SKM-1 (cell line): ENCODE measurements around the gene CDYL2.
A peak's percentile ranks its signal among the peaks of the same experiment; 100 is the strongest.
"Not testable (repeated sequence)": the region's sequence is repeated elsewhere in the genome, so short reads cannot be mapped to it uniquely, and the experiment has no call there.

Experiments used
- DNase-seq: peaks from one replicate; lab custom pipeline; 2025; ENCODE audit not compliant: unreplicated experiment; lab: John Stamatoyannopoulos, UW

CDYL2 gene

GRCh38 chr16:80672379-80672778 is 132.0 kb downstream of the CDYL2 start:
- no peak for DNase-seq

GRCh38 chr16:80671281-80671849 is 133.0 kb downstream of the CDYL2 start:
- peak; percentile 14 for DNase-seq

DNA sequence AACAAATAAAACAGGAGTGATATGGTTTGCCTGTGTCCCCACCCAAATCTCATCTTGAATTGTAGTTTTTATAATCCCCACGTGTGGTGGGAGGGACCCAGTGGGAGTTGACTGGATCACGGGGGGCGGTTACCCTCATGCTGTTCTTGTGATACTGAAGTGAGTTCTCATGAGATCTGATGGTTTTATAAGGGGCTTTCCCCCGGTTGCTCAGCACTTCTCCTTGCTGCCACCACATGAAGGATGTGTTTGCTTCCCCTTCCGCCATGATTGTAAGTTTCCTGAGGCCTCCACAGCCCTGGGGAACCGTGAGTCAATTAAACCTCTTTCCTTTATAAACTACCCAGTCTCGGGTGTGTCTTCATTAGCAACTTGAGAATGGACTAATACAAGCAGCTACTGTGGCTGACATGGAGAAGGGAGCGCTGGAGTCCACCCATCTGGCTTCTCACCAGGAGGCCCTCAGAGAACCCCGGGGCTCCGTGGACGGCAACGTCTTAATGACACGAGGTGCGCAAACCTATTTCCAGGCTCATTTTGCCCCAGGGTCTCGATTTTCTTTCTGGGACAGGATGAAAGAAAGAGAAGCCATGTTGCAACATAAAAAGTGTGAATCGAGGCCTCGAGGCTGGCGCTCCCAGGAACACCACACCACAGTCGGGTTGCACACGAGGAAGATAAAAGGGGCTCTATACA is 134.1 kb downstream of the CDYL2 start:
- no peak for DNase-seq

GRCh38 chr16:80669673-80670072 is 134.7 kb downstream of the CDYL2 start:
- no peak for DNase-seq

- DNase-seq: no peak
Measured at GRCh38 chr16:80667925-80668324, 136.5 kb downstream of the CDYL2 start.

- no peak for DNase-seq
Measured at GRCh38 chr16:80667251-80667560, 137.2 kb downstream of the CDYL2 start.

DNA sequence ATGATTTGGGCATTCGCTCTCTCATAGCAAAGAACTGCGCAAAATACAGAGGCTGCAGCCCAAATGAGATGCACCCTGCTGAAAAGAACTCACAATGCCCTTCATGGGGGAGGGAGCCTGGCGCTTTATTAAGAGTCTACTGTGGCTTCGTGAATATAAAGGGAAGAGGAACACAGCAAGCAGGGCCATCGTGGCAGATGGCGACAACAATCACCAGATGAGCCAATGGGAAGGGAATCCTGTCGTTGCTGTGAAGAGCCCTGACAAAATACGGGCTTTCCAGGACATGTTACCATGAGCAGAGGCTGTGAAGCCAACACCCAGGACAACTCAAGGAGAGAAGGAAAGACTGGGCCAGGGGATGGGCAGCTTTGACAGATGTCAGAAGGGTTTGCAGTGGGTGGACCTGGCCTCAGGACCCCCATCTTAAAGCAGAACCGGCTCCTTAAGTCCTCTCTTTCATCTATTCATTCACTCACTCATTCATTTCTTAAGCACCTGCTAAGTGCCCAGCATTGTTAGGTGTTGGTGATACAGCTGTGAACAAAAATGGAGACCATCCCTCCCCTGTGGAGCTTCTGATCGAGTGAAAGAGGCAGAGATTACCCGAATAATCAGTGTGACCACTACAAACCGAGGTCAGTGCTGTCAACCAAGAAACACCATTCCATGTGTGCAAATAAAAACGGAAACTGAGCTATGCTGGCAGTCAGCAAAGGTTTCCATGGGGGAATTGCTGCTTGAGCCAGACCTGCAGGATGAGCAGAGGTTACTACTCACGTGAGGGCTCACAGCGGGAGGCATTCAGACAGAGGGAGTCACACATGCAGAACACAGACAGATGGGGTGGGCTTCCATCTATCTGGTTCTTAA is 137.8 kb downstream of the CDYL2 start:
- DNase-seq: no peak

GRCh38 chr16:80665356-80665755 is 139.0 kb downstream of the CDYL2 start:
- no peak for DNase-seq

DNA sequence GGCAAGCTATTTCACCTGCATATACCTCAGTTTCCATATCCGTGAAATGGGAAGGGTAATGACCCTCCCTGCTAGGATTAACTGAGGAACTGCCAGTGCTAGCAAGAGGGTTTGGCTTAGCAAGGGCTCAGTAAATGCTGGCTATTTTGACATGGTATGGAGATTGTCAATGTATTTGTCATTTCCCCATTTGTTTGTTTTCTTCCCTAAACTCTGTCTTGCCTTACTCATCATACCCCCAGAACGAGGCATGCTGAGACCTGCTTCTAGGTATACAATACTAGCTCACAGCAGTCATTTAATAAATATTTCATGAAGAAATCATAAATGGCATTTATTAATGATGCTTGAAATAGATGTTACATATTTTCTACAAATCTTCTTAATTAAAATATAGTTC is 139.6 kb downstream of the CDYL2 start:
- no peak for DNase-seq

- no peak for DNase-seq
Measured at GRCh38 chr16:80664226-80664625, 140.2 kb downstream of the CDYL2 start.

DNA sequence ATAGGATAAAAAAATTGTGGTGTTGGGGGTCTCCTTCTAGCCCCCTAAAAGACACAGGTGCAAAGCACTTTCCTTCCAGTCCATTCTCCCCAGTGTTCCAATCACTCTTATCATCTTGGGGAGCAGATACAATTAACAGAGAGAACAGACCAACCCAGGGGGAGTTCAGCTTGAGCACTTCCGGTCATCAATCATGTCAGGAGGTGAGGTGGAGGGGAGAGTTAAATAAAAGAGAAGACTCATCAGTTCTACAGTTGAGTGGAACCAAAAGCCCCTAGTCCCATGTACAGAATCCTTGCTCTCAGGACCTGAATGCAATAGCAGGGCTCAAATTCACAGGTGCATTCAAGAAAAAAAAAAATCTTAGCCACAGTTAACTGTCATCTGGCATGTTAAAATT is 141.3 kb downstream of the CDYL2 start:
- DNase-seq: no peak

DNA sequence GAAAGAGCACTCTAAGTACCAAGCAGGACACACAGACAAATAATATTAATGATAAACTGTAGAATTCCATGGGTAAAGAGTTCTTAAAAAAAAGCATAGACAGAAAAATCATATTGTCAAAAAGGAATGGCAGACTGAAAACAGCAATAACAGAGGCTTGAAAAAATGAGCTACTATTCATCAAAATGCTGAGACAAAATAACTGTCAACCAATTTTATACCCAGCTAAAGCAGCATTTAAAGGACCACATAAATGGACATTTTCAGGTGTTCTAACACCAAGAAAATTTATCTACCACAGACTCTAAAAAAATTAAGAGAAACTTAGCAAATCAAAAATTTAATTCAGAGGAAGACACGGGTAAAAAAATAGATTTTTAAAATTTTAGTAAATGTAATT is 144.5 kb downstream of the CDYL2 start:
- no peak for DNase-seq

DNA sequence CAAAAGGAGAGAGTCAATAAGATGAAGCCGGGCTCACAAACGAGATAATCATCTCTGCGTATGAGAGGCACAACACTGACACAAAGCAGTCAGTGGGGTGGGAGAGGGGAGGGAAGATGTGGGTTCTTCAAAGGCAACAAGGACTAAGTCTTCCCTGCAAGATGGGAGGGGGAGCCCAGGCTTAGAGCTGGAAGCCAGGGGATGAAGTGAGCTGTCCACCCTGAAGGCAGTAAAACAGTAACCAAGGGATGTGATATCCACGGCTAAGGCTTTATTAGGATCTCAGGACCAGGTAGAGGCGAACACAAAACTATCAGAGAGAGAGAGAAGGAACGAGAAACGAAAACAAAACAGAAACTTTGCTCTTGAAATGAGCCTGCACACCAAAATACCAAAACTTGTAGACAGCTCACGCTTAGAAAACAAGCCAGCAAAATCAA is 147.7 kb downstream of the CDYL2 start:
- DNase-seq: no peak

DNA sequence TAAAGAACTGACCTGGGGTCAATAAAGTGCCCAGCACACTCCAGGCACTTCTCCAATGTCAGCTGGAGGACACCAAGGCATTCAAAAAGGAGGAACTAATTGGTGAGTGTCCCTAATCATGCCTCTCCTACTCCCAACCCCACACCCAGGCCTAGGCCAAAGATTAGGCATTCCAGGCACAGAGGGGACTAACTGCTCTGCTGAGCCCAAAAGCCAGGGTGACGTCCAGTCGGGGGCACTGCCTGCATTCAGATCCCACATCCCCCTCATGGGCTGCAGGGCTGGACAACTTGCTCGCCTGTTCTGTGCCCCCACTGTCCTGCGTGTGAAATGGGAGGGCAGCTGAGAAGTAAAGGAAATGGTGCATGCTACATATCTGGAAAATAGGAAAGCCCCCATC is 148.2 kb downstream of the CDYL2 start:
- no peak for DNase-seq

DNA sequence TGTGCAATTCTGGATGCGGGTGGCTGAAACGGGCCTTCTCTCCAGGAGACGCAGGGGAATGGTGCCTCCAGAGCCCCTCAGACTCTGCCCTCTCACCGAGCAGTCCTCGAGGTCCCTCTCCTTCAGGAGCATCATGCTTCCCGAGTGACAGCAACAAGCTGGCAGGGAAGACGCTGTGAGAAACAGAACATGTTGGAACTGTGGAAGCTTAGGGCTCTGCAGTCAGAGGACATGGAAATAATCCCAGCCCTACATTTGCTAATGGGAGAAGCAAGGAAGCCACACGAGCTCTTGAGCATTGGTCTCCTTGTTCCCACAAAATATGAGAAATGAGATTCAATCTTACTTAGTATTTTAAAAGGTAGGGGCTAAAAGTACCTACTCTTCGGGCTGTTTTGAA is 148.6 kb downstream of the CDYL2 start:
- DNase-seq: no peak

- DNase-seq: no peak
Measured at GRCh38 chr16:80654094-80654862, 150.1 kb downstream of the CDYL2 start.

- no peak for DNase-seq
Measured at GRCh38 chr16:80652441-80652840, 152.0 kb downstream of the CDYL2 start.

GRCh38 chr16:80650281-80650680 is 154.1 kb downstream of the CDYL2 start:
- DNase-seq: not testable (repeated sequence)

GRCh38 chr16:80640316-80640715 is 164.1 kb downstream of the CDYL2 start:
- no peak for DNase-seq

GRCh38 chr16:80639636-80640035 is 164.8 kb downstream of the CDYL2 start:
- DNase-seq: no peak

GRCh38 chr16:80637621-80638020 is 166.8 kb downstream of the CDYL2 start:
- DNase-seq: no peak
